NB4 (cell line): ENCODE results near the gene NAV3.

Source experiments
- CTCF ChIP-seq: IDR thresholded peaks from one replicate; pipeline ENCODE4 v1.5.1; 2012; ENCODE audit warnings: low read depth, low read length
- MAX ChIP-seq: IDR thresholded peaks from 2 replicates; pipeline ENCODE4 v1.6.1; 2011; ENCODE audit warnings: low read depth, low read length
- MYC ChIP-seq: IDR thresholded peaks from 2 replicates; pipeline ENCODE4 v1.6.1; 2011; ENCODE audit warnings: low read depth, low read length
- POLR2A ChIP-seq: IDR thresholded peaks from 2 replicates; pipeline ENCODE4 v1.6.1; 2011; ENCODE audit warnings: mild to moderate bottlenecking; ENCODE audit not compliant: insufficient read length; ENCODE audit errors: extremely low read depth

GRCh38 chr12:77841521-77841920 lies 10.8 kb downstream of the NAV3 start:
- no peak for TF ChIP-seq CTCF
- TF ChIP-seq POLR2A: no peak
- TF ChIP-seq MAX: no peak
- TF ChIP-seq MYC: no peak
